SH-SY5Y (cell line): ENCODE data around the gene CLCA4.

Source experiments
- GATA2 ChIP-seq: IDR thresholded peaks from 2 replicates; pipeline ENCODE4 v1.6.1; 2011; ENCODE audit warnings: mild to moderate bottlenecking, low read depth, low read length
- GATA3 ChIP-seq: IDR thresholded peaks from 2 replicates; pipeline ENCODE4 v1.6.1; 2011; ENCODE audit warnings: low read depth, mild to moderate bottlenecking, low read length, moderate library complexity

GRCh38 chr1:86551305-86551704 lies 4.4 kb downstream of the CLCA4 start:
- TF ChIP-seq GATA3 (no peak), GATA2 (no peak)
